HepG2 (cell line): ENCODE measurements around the gene NOSIP. TPM values are rescaled to one million over a fixed set of nuclear protein-coding genes. Genes with fewer than 3 reads are reported as not detected.
A peak's percentile ranks its signal among the peaks of the same experiment; 100 is the strongest.

Experiments
- CC2D1A ChIP-seq: sonication (generic); formaldehyde crosslinking; IDR thresholded peaks from 2 replicates; pipeline ENCODE4 v1.8.1; 2023; ENCODE audit warnings: mild to moderate bottlenecking, missing genetic modification reagents
- GMEB2 ChIP-seq: IDR thresholded peaks from 2 replicates; pipeline ENCODE4 v1.6.1; 2016; ENCODE audit warnings: missing biosample characterization, missing genetic modification reagents, low read depth
- HIC2 ChIP-seq: sonication (generic); formaldehyde crosslinking; IDR thresholded peaks from 2 replicates; pipeline ENCODE4 v1.9.0; 2022; ENCODE audit warnings: low read depth, missing genetic modification reagents
- KLF6 ChIP-seq: IDR thresholded peaks from 2 replicates; pipeline ENCODE4 v1.8.0; 2016; ENCODE audit warnings: missing biosample characterization, missing genetic modification reagents
- KLF9 ChIP-seq: IDR thresholded peaks from 2 replicates; pipeline ENCODE4 v1.6.1; 2016; ENCODE audit warnings: low read depth
- MAF1 ChIP-seq: sonication (generic); formaldehyde crosslinking; IDR thresholded peaks from 2 replicates; pipeline ENCODE4 v1.5.0; 2020; ENCODE audit warnings: missing genetic modification reagents, borderline replicate concordance
- PPARG ChIP-seq: conservative IDR thresholded peaks from 2 replicates; pipeline ENCODE4 v1.6.1; 2016; ENCODE audit warnings: missing biosample characterization, missing genetic modification reagents
- RAD21 ChIP-seq: fragments of 450-650 bp; formaldehyde crosslinking; IDR thresholded peaks from 2 replicates; pipeline ENCODE4 v1.5.0; 2020; ENCODE audit warnings: mild to moderate bottlenecking
- SRSF9 ChIP-seq: fragments of 200-400 bp; formaldehyde crosslinking; IDR thresholded peaks from 2 replicates; pipeline ENCODE4 v1.6.1; 2018; ENCODE audit warnings: borderline replicate concordance, mild to moderate bottlenecking, low read depth, low read length; ENCODE audit not compliant: insufficient read depth, poor library complexity, severe bottlenecking
- TAF1 ChIP-seq: sonication (generic); formaldehyde crosslinking; IDR thresholded peaks from 2 replicates; pipeline ENCODE4 v1.4.0; 2020; ENCODE audit warnings: missing genetic modification reagents
- ZFP36L1 ChIP-seq: sonication (generic); formaldehyde crosslinking; IDR thresholded peaks from 2 replicates; pipeline ENCODE4 v1.8.0; 2022; ENCODE audit warnings: mild to moderate bottlenecking, missing genetic modification reagents, moderate library complexity
- ZNF256 ChIP-seq: sonication (generic); formaldehyde crosslinking; conservative IDR thresholded peaks from 2 replicates; pipeline ENCODE4 v1.4.0; 2020; ENCODE audit warnings: missing genetic modification reagents
- ZNF703 ChIP-seq: sonication (generic); formaldehyde crosslinking; IDR thresholded peaks from 2 replicates; pipeline ENCODE4 v1.5.1; 2020; ENCODE audit warnings: missing genetic modification reagents, mild to moderate bottlenecking, moderate library complexity, borderline replicate concordance
- ZNF737 ChIP-seq: sonication (generic); formaldehyde crosslinking; IDR thresholded peaks from 2 replicates; pipeline ENCODE4 v1.5.0; 2020; ENCODE audit warnings: missing genetic modification reagents, mild to moderate bottlenecking, borderline replicate concordance
- ZNF768 ChIP-seq: sonication (generic); formaldehyde crosslinking; IDR thresholded peaks from 2 replicates; pipeline ENCODE4 v1.4.0; 2020; ENCODE audit warnings: missing genetic modification reagents
- ZNF790 ChIP-seq: sonication (generic); formaldehyde crosslinking; IDR thresholded peaks from 2 replicates; pipeline ENCODE4 v1.8.0; 2022; ENCODE audit warnings: missing genetic modification reagents, mild to moderate bottlenecking, borderline replicate concordance
- ZNF816 ChIP-seq: sonication (generic); formaldehyde crosslinking; IDR thresholded peaks from 2 replicates; pipeline ENCODE4 v1.8.0; 2022; ENCODE audit warnings: missing genetic modification reagents, mild to moderate bottlenecking, borderline replicate concordance
- polyA plus RNA-seq, 8 experiments: library from polyadenylated mRNA; depleted of rRNA in 3 of 8; stranded (reverse) in 7 of 8; unstranded in 1 of 8; fragments of >200 nt; fragmentation: Illumina TruSeq in 4 of 8; extraction: Trizol in 4 of 8; gene quantifications; 2 replicates each; pipeline versions ENCODE4 v1.2.1 to v1.2.3, GENCODE V29; 2011 to 2016; ENCODE audit warnings: low read depth in 4 of 8, missing spikeins in 1 of 8, mixed read lengths in 1 of 8; ENCODE audit not compliant: insufficient read depth in 1 of 8
- total RNA-seq, 5 experiments: library from RNA; depleted of rRNA; stranded (reverse); fragments of >200 nt; fragmentation: Illumina TruSeq; extraction: Trizol; gene quantifications; 2 replicates each; pipeline ENCODE4 v1.2.3, GENCODE V29; 2016; ENCODE audit warnings: low read depth in 1 of 5
- TF ChIP-seq, protein P1 (sequence below): sonication (generic); formaldehyde crosslinking; IDR thresholded peaks from 2 replicates; pipeline ENCODE4 v1.8.0; 2023; ENCODE audit warnings: mild to moderate bottlenecking, missing genetic modification reagents
- TF ChIP-seq, protein P2 (sequence below): sonication (generic); formaldehyde crosslinking; IDR thresholded peaks from 2 replicates; pipeline ENCODE4; 2020; ENCODE audit warnings: missing genetic modification reagents, mild to moderate bottlenecking, borderline replicate concordance
- TF ChIP-seq, protein P3 (sequence below): sonication (generic); formaldehyde crosslinking; IDR thresholded peaks from 2 replicates; pipeline ENCODE4 v1.8.0; 2022; ENCODE audit warnings: missing genetic modification reagents, mild to moderate bottlenecking, borderline replicate concordance

The NOSIP gene
- total and polyA plus RNA-seq, 2 of the 13 experiments (the other 11 are each of a cell fraction or from before 2014, with no cell fraction given) = 54.3 to 78.0 TPM

GRCh38 chr19:49590071-49590970 is 10.0 kb upstream of the NOSIP start (continued):
- TF ChIP-seq GMEB2 = no peak
- TF ChIP-seq, protein P1, sequence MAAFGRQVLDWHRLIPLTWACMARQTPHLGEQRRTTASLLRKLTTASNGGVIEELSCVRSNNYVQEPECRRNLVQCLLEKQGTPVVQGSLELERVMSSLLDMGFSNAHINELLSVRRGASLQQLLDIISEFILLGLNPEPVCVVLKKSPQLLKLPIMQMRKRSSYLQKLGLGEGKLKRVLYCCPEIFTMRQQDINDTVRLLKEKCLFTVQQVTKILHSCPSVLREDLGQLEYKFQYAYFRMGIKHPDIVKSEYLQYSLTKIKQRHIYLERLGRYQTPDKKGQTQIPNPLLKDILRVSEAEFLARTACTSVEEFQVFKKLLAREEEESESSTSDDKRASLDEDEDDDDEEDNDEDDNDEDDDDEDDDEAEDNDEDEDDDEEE = peak; percentile 89
- TF ChIP-seq ZFP36L1 (CRISPR knock-in tag) = no peak
- TF ChIP-seq SRSF9 = no peak
- TF ChIP-seq KLF6 (CRISPR knock-in tag) = no peak
- peak; percentile 93 for TF ChIP-seq TAF1 (CRISPR knock-in tag)
- TF ChIP-seq ZNF703 (CRISPR knock-in tag) = peak; percentile 71; the same call in 1 of the 2 replicates
- TF ChIP-seq, protein P2, sequence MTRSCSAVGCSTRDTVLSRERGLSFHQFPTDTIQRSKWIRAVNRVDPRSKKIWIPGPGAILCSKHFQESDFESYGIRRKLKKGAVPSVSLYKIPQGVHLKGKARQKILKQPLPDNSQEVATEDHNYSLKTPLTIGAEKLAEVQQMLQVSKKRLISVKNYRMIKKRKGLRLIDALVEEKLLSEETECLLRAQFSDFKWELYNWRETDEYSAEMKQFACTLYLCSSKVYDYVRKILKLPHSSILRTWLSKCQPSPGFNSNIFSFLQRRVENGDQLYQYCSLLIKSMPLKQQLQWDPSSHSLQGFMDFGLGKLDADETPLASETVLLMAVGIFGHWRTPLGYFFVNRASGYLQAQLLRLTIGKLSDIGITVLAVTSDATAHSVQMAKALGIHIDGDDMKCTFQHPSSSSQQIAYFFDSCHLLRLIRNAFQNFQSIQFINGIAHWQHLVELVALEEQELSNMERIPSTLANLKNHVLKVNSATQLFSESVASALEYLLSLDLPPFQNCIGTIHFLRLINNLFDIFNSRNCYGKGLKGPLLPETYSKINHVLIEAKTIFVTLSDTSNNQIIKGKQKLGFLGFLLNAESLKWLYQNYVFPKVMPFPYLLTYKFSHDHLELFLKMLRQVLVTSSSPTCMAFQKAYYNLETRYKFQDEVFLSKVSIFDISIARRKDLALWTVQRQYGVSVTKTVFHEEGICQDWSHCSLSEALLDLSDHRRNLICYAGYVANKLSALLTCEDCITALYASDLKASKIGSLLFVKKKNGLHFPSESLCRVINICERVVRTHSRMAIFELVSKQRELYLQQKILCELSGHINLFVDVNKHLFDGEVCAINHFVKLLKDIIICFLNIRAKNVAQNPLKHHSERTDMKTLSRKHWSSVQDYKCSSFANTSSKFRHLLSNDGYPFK (CRISPR knock-in tag) = peak; percentile 60; the same call in 1 of the 2 replicates
- TF ChIP-seq MAF1 (CRISPR knock-in tag) = 0 out of 2 replicates have a peak, but pooled peaks have one; percentile 61
- TF ChIP-seq ZNF816 = no peak; the same call in 1 of the 2 replicates
- TF ChIP-seq CC2D1A (CRISPR knock-in tag) = no peak
- no peak for TF ChIP-seq ZNF256 (CRISPR knock-in tag)
- peak; percentile 60; the same call in 1 of the 2 replicates for TF ChIP-seq HIC2 (CRISPR knock-in tag)
- TF ChIP-seq KLF9 = peak; percentile 67; the same call in 1 of the 2 replicates
- TF ChIP-seq, protein P3, sequence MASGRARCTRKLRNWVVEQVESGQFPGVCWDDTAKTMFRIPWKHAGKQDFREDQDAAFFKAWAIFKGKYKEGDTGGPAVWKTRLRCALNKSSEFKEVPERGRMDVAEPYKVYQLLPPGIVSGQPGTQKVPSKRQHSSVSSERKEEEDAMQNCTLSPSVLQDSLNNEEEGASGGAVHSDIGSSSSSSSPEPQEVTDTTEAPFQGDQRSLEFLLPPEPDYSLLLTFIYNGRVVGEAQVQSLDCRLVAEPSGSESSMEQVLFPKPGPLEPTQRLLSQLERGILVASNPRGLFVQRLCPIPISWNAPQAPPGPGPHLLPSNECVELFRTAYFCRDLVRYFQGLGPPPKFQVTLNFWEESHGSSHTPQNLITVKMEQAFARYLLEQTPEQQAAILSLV (CRISPR knock-in tag) = no peak
- TF ChIP-seq RAD21 = 0 out of 2 replicates have a peak, but pooled peaks have one; percentile 11
- TF ChIP-seq ZNF737 (CRISPR knock-in tag) = no peak
- 0 out of 2 replicates have a peak, but pooled peaks have one; percentile 49 for TF ChIP-seq ZNF768 (CRISPR knock-in tag)
- TF ChIP-seq PPARG (CRISPR knock-in tag) = peak; percentile 50; the same call in 1 of the 2 replicates
- peak; percentile 76; the same call in 1 of the 2 replicates for TF ChIP-seq ZNF790
